H1 (cell line): ENCODE measurements around the gene CCDC40. TPM values are rescaled to one million over a fixed set of nuclear protein-coding genes. Genes with fewer than 3 reads are reported as not detected.

Experiments used
- MAFK ChIP-seq: IDR thresholded peaks from 2 replicates; pipeline ENCODE4 v1.6.1; 2012; ENCODE audit warnings: low read depth, mild to moderate bottlenecking, improper control_type of control experiment, low read length
- NRF1 ChIP-seq: IDR thresholded peaks from 2 replicates; pipeline ENCODE4 v1.6.1; 2011; ENCODE audit warnings: mild to moderate bottlenecking, low read depth, low read length, improper control_type of control experiment
- PHF8 ChIP-seq: fragments of 200-600 bp; sonication (generic); conservative IDR thresholded peaks from 2 replicates; pipeline ENCODE4 v1.7.1; 2012; ENCODE audit warnings: low read depth, mild to moderate bottlenecking, inconsistent platforms, low read length, moderate library complexity
- POU5F1 ChIP-seq: IDR thresholded peaks from 2 replicates; pipeline ENCODE4 v1.6.1; 2011; ENCODE audit warnings: low read depth, mild to moderate bottlenecking, low read length, moderate library complexity
- RBBP5 ChIP-seq: IDR thresholded peaks from 2 replicates; pipeline ENCODE4 v1.7.1; 2012; ENCODE audit warnings: low read depth, mild to moderate bottlenecking, inconsistent platforms, low read length, moderate library complexity, borderline replicate concordance
- RFX5 ChIP-seq: IDR thresholded peaks from 2 replicates; pipeline ENCODE4 v1.6.1; 2011; ENCODE audit warnings: low read depth, low read length, improper control_type of control experiment, borderline replicate concordance
- polyA plus RNA-seq, 7 experiments: library from polyadenylated mRNA; depleted of rRNA in 3 of 7; stranded (reverse) in 5 of 7; unstranded in 2 of 7; fragments of >200 nt in 5 of 7; fragments of 200-250 nt in 2 of 7; gene quantifications; 1 replicate in 5 of 7; 2 replicates in 1 of 7; 4 replicates in 1 of 7; pipeline versions ENCODE4 v1.2.1 to v1.2.3, GENCODE V29; 2011 to 2013; ENCODE audit warnings: missing spikeins in 2 of 7, mixed read lengths in 2 of 7
- total RNA-seq: library from RNA; stranded (reverse); fragmentation: NEBNext Ultra II Directional; extraction: Animal tissue kit (Norgen Biotek cat#: 25700); gene quantifications from 2 replicates; pipeline ENCODE4 v1.2.1, GENCODE V29; 2021
- TF ChIP-seq, protein P1 (sequence below): fragments of 300-600 bp; sonication (generic); IDR thresholded peaks from 2 replicates; pipeline ENCODE4 v1.7.1; 2012; ENCODE audit warnings: low read length, moderate library complexity, mild to moderate bottlenecking, inconsistent platforms; ENCODE audit not compliant: insufficient replicate concordance

CCDC40 gene
- total and polyA plus RNA-seq, 2 of the 8 experiments (the other 6 are each of a cell fraction or from before 2014, with no cell fraction given), result 4.1 to 11.5 TPM

DNA sequence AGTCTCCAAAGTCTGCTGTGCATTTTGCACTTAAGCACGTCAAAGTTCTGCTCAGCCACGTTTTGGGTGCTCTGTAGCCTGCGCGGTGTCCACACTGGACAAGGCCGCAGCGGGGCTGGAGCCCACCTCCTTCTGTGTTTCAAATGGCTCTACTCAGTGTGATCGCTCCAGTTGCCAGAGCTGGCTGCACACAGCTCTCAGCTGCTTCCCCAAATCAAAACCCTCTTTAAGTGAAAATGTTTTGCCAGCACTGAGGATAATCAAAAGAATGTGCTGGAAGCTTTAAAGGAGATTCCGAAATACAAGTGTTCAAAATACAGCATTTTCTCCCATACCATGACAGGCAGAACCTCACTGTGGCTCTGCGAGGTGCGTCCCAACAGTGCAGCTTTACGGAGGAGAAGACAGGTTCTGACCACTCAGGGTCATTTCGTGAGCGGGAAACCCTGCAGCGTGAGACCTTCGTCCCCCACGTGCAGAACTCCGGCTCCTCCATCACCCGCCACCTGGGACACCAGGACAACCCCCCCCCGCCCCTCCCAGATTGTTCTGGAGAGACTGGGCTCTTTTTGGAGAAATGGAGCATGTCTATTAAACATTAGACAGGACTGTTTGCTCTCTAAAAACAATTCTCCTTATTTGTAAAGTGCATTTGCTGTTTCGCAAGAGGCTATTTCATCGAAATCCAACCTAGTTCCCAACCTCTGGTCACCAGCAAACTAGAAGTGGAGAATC is 17.4 kb upstream of the CCDC40 start (continued):
- TF ChIP-seq, protein P1, sequence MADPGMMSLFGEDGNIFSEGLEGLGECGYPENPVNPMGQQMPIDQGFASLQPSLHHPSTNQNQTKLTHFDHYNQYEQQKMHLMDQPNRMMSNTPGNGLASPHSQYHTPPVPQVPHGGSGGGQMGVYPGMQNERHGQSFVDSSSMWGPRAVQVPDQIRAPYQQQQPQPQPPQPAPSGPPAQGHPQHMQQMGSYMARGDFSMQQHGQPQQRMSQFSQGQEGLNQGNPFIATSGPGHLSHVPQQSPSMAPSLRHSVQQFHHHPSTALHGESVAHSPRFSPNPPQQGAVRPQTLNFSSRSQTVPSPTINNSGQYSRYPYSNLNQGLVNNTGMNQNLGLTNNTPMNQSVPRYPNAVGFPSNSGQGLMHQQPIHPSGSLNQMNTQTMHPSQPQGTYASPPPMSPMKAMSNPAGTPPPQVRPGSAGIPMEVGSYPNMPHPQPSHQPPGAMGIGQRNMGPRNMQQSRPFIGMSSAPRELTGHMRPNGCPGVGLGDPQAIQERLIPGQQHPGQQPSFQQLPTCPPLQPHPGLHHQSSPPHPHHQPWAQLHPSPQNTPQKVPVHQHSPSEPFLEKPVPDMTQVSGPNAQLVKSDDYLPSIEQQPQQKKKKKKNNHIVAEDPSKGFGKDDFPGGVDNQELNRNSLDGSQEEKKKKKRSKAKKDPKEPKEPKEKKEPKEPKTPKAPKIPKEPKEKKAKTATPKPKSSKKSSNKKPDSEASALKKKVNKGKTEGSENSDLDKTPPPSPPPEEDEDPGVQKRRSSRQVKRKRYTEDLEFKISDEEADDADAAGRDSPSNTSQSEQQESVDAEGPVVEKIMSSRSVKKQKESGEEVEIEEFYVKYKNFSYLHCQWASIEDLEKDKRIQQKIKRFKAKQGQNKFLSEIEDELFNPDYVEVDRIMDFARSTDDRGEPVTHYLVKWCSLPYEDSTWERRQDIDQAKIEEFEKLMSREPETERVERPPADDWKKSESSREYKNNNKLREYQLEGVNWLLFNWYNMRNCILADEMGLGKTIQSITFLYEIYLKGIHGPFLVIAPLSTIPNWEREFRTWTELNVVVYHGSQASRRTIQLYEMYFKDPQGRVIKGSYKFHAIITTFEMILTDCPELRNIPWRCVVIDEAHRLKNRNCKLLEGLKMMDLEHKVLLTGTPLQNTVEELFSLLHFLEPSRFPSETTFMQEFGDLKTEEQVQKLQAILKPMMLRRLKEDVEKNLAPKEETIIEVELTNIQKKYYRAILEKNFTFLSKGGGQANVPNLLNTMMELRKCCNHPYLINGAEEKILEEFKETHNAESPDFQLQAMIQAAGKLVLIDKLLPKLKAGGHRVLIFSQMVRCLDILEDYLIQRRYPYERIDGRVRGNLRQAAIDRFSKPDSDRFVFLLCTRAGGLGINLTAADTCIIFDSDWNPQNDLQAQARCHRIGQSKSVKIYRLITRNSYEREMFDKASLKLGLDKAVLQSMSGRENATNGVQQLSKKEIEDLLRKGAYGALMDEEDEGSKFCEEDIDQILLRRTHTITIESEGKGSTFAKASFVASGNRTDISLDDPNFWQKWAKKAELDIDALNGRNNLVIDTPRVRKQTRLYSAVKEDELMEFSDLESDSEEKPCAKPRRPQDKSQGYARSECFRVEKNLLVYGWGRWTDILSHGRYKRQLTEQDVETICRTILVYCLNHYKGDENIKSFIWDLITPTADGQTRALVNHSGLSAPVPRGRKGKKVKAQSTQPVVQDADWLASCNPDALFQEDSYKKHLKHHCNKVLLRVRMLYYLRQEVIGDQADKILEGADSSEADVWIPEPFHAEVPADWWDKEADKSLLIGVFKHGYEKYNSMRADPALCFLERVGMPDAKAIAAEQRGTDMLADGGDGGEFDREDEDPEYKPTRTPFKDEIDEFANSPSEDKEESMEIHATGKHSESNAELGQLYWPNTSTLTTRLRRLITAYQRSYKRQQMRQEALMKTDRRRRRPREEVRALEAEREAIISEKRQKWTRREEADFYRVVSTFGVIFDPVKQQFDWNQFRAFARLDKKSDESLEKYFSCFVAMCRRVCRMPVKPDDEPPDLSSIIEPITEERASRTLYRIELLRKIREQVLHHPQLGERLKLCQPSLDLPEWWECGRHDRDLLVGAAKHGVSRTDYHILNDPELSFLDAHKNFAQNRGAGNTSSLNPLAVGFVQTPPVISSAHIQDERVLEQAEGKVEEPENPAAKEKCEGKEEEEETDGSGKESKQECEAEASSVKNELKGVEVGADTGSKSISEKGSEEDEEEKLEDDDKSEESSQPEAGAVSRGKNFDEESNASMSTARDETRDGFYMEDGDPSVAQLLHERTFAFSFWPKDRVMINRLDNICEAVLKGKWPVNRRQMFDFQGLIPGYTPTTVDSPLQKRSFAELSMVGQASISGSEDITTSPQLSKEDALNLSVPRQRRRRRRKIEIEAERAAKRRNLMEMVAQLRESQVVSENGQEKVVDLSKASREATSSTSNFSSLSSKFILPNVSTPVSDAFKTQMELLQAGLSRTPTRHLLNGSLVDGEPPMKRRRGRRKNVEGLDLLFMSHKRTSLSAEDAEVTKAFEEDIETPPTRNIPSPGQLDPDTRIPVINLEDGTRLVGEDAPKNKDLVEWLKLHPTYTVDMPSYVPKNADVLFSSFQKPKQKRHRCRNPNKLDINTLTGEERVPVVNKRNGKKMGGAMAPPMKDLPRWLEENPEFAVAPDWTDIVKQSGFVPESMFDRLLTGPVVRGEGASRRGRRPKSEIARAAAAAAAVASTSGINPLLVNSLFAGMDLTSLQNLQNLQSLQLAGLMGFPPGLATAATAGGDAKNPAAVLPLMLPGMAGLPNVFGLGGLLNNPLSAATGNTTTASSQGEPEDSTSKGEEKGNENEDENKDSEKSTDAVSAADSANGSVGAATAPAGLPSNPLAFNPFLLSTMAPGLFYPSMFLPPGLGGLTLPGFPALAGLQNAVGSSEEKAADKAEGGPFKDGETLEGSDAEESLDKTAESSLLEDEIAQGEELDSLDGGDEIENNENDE, result no peak
- no peak for TF ChIP-seq POU5F1
- TF ChIP-seq MAFK, result no peak
- TF ChIP-seq RBBP5, result no peak
- no peak for TF ChIP-seq PHF8
- TF ChIP-seq NRF1, result no peak
- TF ChIP-seq RFX5, result no peak
